NCI-H345 (cell line): ENCODE results near the gene MAP3K7.

Source experiments
- DNase-seq: peaks from one replicate; lab custom pipeline; 2025; lab: John Stamatoyannopoulos, UW

MAP3K7 gene

GRCh38 chr6:90530882-90531281, 56.0 kb downstream of the MAP3K7 start:
- no peak for DNase-seq

DNA sequence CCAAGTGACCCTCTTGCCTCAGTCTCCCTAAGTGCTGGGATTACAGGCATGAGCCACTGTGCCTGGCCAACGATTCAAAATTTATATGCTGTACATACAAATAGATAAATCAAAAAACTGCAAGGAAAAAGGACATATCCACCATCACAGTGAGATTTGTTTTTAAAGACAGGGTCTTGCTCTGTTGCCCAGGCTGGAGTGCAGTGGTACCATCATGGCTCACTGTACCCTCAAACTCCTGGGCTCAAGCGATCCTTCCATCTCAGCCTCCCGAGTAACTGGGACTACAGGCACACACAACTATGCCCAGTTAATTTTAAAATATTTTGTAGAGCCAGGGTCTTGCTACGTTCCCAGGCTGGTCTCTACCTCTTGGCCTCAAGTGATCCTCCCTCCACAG, 61.5 kb downstream of the MAP3K7 start:
- no peak for DNase-seq

DNA sequence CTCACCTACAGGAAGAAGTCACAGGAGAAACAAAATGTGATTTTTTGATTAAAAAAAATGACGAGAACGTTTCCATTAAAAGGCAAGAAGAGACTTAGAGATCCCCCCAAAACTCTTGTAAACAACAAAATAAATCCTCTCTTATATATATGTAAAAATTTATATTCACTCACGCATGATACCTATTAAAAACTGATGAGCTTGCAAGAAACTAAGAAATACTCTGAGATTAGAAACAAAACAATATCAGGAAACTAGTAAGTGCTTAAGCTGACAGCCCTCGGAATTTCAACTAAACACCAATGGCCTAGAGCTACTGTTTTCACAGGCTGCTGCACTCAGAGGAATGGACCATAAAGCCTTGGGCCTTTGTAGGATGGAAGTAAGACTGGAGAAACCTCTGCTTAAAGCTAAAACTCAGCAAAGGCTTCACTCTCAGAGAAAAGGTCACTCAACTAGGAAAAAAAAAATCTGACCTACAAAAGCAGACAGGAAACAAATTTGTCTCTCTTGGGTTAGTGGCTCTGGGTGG, 63.0 kb downstream of the MAP3K7 start:
- no peak for DNase-seq

- no peak for DNase-seq
Observed at GRCh38 chr6:90521955-90522354, 64.9 kb downstream of the MAP3K7 start.

DNA sequence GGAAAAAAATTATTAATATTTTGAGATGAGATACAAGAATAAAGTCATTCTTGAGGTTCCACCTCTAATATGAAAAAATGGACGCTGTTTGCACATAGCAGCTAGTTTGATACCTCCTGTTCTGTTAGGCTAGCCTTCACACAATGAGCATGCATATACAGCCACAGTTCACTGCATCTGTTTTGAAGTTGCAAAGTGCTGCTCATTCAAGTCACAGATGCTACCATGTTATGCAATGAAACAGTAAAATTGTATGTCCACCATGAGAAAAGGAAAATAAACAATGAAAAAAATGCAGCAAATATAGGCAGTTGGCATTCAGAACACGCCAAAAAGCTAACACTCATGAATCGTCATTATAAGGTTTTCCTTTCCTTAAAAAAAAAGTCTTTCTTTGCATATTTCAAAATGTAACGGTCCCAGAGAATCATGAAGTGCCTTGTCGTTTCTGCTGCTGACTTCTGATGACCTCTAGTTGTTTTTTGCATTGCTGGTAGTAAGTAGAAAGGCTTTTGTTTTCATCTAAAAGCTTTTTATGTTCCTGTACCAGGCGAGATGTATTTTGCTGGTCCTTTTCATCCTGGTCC, 70.7 kb downstream of the MAP3K7 start:
- DNase-seq: no peak

DNA sequence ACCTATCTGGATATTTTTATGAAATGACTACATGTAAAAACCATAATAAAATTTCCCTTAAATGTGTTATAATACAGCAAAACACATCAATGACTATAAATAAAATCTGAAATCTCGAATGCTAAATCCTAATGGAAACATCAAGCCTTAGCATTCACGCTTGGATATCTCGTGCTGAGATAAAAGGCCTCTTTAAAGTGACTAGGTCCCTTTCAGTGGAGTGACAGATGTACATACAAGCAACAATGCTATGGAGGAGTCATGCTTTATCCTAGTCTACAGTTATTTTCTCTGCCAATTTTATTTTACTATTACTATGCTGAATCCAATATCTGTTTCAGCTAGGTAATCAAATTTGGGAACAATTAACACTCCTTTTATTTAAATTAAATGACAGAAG, 72.4 kb downstream of the MAP3K7 start:
- no peak for DNase-seq

- DNase-seq: no peak
Observed at GRCh38 chr6:90508753-90509152, 78.1 kb downstream of the MAP3K7 start.

DNA sequence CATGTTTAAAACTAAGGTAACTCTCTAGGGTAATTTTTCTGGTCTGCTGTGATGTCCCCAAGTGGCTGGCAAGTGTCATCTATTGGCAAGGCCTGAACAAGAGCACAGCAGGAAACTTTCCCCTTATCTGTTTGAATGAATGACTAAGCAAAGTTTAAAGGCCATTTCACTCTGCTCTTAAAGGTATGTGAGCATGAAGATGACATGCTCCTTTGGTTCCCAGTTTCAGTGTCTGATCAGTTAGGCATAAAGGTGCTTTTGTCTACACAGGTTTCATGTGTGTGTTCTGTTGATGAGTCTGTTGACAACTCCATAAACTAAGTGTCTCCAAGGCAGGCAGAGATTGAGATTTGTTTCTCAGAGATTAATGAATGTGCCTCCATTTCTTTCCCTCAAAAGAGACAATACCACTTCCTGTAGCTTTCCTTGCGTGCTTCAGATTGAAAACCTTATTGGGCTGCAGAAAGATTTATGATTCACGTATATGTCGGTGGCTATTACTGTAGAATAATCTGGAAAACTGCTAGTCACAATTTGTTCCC, 83.9 kb downstream of the MAP3K7 start:
- DNase-seq: peak; percentile 86

GRCh38 chr6:90502381-90502780, 84.5 kb downstream of the MAP3K7 start:
- peak; percentile 21 for DNase-seq

DNA sequence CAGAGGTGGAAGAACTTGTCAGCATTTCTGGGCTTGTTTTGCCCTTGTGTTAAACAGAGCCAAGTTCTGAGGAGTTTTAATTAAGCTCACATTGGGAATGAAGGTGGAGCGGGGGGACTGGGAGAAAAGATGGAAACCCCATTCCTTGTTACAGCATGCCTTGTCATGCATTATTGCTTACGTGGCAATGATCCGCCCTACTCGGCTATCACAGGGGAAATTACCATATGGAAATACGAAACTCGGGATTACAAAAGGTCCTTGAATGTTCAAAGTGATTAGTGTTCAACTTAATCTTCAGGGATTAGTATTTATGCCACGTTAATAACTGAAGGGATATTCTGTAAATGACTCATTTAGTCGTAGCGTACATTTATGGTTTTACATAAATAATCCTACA, 86.4 kb downstream of the MAP3K7 start:
- no peak for DNase-seq

DNA sequence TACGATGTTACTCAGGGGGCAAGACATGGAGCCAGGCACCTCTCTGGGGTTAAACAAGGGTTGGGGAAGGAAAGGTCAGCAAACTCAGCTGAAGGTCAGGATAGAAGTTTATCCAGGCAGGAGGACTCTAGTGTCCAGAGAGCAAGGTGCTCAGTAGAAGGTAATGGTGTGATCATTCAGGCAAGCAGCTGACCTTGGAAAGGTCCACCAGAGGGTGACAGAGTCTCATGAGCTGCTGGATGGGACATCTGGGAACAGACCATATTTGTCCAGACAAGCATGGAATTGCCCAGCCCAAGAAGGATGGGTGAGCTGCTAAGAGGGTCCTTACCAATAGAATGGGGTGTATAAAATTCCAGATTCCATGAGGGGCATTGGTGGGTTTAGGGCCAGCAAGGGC, 89.5 kb downstream of the MAP3K7 start:
- DNase-seq: no peak

DNA sequence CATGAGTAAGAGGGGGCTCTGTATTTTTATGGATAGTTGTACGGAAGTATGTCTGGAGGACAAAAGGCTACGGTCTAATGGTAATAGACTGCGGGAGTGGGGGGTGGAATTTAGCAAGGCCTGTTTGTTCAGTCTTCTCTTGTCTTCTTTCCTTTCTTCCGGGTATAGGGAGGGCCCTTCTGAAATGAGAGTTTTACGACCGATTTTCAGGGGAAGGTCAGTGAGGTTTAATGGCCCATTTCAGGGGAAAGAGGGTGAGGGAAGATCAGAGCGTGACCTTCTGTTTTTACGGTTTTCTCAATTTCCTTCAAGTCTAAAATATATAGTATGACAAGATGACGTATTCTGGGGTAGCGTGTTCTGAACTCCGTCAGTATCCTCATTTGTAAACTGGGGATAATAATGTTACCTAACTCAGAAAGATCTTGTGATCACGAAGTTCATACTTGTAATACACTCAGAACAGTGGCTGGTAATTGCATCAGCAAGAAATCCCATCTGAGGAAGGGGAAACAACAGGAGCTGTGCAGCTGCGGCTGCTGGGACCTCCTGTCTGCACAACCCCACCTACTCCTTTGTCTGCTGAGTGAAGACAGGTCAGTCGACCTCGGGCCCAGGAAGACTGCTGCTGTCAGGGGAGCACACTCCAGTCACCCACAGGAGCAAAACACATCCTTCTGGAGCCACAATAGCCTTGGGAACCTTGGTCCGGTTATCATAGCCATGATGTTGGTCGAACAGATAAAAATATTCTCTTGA, 90.4 kb downstream of the MAP3K7 start:
- no peak for DNase-seq

DNA sequence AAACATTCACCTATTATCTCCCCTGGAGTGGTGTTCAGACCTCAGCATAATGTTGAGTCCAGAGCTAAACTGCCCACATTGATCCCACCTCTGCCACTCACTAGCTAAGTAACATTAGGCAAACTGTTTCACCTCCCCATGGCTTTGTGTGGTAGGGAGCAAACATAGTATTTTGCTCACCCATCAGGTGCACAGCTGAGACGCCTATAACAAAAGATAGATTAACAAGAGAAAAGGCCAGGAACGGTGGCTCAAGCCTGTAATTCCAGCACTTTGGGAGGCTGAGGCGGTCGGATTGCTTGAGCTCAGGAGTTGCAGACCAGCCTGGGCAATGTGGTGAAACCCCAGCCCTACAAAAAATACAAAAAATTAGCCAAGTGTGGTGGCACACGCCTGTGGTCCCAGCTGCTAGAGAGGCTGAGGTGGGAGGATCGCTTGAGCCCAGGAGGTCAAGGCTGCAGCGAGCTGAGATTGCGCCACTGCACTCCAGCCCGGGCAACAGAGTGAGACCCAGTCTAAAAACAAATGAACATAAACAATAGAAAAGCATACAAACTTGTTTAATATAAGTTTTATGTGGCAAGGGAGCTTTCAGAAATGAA, 91.6 kb downstream of the MAP3K7 start:
- no peak for DNase-seq

GRCh38 chr6:90494067-90494780, 92.6 kb downstream of the MAP3K7 start:
- DNase-seq: no peak

DNA sequence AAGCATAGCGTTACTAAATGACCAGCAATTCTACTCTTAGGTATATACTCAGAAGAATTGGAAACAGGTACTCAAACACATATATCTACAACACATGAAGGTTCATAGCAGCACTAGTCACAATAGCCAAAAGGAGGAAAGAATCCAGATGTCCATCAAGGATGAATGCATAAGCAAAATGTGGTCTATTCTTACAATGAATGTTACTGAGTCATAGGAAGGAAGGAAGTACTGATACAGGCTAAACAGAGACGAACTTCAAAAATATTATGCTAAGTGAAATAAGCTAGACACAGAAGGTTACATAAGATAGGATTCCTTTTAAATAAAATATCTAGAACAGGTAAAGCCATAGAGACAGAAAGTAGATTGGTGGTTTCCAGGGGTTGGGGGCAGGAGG, 93.5 kb downstream of the MAP3K7 start:
- DNase-seq: no peak

DNA sequence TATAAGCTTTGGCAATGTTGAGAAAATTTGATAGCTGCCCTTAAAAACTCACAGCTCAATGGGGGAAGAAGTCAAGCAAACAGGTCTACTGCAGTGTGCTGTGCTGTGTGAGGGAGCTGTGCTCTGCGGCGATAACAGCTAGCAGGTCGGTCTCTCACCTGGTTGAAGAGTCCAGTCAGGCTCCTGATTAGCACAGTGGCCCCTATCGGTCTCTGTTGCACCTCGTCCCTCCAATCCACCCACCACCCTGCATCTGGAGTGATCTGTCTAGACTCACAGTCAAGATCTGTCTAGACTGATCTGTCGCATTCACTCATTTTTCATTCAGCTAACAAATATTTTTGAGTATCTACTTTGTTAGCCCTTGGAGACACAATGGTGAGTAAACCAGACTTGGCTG, 94.1 kb downstream of the MAP3K7 start:
- DNase-seq: no peak

- DNase-seq: no peak
Observed at GRCh38 chr6:90492369-90492768, 94.5 kb downstream of the MAP3K7 start.

DNA sequence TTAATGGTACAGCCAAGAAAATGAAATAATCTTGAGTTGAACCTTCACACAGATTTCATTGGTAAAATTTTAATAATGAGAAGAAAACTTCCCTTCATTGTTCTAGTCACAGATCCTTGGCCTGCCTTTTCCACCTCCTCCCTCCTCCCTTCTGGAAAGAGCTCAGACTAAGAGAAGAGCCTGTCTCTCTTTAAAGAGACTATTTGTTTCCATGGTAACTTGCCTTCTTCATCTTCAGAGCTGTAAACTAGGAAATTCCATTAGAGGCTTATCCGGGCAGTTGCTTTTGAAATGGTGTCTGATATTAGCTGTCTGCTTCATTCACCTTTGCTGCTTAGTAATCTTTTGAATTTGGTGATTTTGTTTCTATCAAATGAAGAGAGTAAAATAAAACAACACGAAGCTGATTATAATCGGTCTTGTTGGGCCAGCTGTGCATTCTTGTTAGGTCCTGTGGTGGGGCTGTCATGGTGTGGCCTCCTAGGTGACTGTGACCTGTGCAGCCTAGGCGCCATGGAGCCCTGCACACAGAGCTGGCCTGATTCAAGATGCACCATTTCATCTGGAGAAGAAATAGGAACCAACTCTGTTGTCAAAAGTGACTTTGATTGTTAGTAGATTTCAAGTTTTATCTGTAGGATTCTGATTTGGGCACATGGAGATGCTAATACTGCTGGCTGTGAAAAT, 96.7 kb downstream of the MAP3K7 start:
- no peak for DNase-seq

- no peak for DNase-seq
Observed at GRCh38 chr6:90488816-90489215, 98.1 kb downstream of the MAP3K7 start.

- no peak for DNase-seq
Observed at GRCh38 chr6:90485635-90486277, 101.1 kb downstream of the MAP3K7 start.

DNA sequence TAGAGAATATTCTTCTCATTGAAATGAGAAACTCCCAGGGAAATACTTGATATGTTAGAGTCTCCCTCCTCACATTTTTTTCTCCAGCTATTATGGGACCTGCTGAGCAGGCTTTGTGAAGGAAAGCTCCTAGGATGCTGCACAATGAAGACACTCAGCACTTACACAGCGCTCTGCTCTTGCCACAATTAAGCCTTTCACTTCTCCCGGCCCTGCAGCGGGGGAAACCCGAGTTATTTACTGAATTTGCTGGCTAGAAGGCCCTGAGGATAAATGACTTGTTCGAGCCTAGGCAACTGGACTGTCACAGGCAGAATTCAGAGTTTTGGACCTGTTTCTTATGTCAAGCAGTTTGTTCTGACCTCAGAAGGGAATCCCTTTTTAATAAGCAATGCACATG, 102.0 kb downstream of the MAP3K7 start:
- no peak for DNase-seq
